AG04449 (cell line): ENCODE results near the gene TRIO.

Experiments used
- CTCF ChIA-PET: fragments of 350-600 bp; formaldehyde crosslinking; extraction: SDS; loops from one replicate; lab custom pipeline; 2021; ENCODE audit warnings: antibody characterized with exemption; lab: Yijun Ruan, JAX
- POLR2A ChIA-PET: fragments of 400-600, 350-600 bp; formaldehyde crosslinking; extraction: SDS; loops from one replicate; lab custom pipeline; 2020; ENCODE audit warnings: antibody characterized with exemption, inconsistent platforms; lab: Yijun Ruan, JAX
- DNase-seq: peaks from one replicate; pipeline ENCODE4 v3.0.0-alpha.2; 2010; ENCODE audit warnings: low read depth, low spot score
- H3K4me3 ChIP-seq: 2 replicates; pipeline ENCODE4 v1.5.1; 2011; ENCODE audit warnings: low read depth, mild to moderate bottlenecking, control low read depth, low read length
- TF ChIP-seq, protein P1 (sequence below): IDR thresholded peaks from one replicate; pipeline ENCODE4 v1.5.1; 2011; ENCODE audit warnings: mild to moderate bottlenecking, moderate library complexity, low read length, control low read depth, inconsistent platforms; ENCODE audit not compliant: insufficient read depth; ENCODE audit errors: missing control alignments

The TRIO gene

DNA sequence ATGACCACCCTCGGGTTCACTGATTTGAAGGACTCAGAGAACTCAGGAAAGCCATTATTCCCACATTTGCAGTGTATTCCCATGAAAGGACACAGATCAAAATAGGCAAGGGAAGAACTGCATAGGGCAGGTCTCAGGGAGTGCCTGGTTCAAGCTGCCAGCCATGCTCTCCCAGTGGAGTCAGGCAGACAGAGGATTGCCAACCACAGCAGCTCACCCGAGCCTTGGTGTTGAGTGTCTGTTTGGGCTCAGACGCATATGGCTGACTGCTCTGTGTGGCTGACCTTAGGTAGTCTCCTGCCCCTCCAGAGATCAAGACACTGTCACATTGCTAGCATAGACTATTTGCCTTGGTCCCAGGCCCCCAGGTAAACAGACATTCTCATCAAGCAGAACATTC lies 322.6 kb downstream of the TRIO start:
- H3K4me3 ChIP-seq, result no peak overlapping the region
- TF ChIP-seq, protein P1, sequence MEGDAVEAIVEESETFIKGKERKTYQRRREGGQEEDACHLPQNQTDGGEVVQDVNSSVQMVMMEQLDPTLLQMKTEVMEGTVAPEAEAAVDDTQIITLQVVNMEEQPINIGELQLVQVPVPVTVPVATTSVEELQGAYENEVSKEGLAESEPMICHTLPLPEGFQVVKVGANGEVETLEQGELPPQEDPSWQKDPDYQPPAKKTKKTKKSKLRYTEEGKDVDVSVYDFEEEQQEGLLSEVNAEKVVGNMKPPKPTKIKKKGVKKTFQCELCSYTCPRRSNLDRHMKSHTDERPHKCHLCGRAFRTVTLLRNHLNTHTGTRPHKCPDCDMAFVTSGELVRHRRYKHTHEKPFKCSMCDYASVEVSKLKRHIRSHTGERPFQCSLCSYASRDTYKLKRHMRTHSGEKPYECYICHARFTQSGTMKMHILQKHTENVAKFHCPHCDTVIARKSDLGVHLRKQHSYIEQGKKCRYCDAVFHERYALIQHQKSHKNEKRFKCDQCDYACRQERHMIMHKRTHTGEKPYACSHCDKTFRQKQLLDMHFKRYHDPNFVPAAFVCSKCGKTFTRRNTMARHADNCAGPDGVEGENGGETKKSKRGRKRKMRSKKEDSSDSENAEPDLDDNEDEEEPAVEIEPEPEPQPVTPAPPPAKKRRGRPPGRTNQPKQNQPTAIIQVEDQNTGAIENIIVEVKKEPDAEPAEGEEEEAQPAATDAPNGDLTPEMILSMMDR, result no peak
- ChIA-PET POLR2A (no interaction called here), CTCF (interaction anchor here (1.1 to 2.6 kb wide), 3 partner anchors 25 to 183 kb away, joined by 3 to 8 read pairs (median 3); no protein-coding TSS in a partner anchor)
- DNase-seq, result no peak

DNA sequence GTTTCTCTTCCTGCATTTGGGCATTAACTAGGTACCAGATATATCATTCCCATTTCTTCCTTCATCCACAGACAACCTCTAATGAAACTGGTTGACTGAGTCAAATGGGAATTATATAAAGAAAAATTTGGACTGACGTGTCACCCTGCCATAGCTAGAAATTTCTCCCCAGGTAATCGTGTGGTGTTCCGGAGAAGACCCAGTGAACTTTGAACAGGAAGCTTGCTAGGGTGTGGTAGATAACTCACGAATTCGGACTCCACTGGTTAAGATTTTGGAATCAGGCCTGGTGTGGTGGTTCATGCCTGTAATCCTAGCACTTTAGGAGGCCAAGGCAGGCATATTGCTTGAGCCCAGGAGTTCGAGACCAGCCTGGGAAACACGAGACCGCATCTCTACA lies 324.1 kb downstream of the TRIO start:
- no peak for DNase-seq
- CTCF ChIA-PET, result interaction anchor here (0.9 to 2.6 kb wide), 3 partner anchors 11 to 182 kb away, joined by 3 to 8 read pairs (median 3); no protein-coding TSS in a partner anchor
- POLR2A ChIA-PET, result interaction anchor here (0.6 kb wide), 1 partner anchor 12 kb away, joined by 3 read pairs; no protein-coding TSS in a partner anchor
- TF ChIP-seq, protein P1, result no peak
- no peak overlapping the region for H3K4me3 ChIP-seq

DNA sequence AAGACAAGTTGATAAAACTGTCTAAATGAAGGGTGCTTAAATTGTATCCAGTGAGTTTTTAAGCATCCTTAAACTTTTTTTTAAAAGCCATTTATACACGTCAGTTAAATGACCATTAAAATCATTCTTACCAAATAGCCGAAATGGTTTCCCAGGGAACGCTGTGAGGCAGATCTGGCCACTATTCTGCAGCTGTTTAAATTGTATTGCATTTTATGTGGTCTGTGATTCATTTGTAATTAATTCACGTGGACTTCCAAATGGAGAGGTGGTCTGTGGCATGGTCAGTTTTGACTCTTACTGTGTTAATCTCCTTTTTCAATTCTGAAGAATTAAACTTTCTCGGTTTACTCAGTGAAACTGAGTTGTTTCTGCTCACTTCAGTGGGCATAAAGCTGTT lies 324.7 kb downstream of the TRIO start:
- TF ChIP-seq, protein P1, result no peak
- H3K4me3 ChIP-seq, result no peak overlapping the region
- CTCF ChIA-PET, result interaction anchor here (0.9 to 2.6 kb wide), 3 partner anchors 10 to 181 kb away, joined by 3 to 8 read pairs (median 3); no protein-coding TSS in a partner anchor
- POLR2A ChIA-PET, result no interaction called here
- DNase-seq, result no peak

DNA sequence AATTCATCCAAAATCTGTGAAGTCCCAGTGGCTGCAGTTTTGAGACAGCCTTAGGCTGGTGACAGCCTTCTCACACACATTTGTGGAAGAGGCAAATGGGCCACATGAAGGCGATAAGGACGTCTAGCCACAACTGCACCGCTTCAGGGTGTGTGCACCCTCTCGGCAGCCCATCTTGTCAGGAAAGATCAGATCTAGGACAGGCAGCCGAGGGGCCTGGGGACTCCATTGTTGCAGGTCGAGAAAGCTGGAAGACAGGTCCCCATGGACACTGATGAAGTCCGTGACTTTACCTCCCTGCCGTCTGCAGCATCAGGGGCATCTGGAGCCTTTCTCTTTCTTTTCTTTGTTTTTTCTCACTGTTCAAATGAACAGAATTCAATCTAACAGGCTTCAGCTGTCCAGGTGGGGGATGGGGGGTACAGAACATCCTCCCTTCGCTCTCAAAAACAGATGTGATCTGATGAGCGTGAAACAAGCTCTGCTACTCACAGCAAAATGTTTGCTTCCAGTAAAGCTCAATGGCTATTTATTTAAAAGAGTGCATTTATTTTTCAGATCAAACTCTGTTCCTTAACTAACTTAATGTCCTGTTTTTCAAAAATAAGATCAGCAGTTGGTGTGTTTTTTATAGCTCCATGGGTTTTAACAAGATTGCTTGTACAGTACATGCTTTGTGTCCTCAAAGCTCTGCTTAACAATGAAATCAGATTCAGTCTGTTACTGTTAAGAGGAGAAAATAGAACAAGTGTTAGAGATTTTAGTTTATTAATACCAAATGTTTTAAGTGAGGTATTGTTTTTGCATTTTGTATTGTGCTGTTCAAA lies 326.6 kb downstream of the TRIO start:
- H3K4me3 ChIP-seq, result no peak overlapping the region
- DNase-seq, result no peak
- CTCF ChIA-PET, result interaction anchor here (2.3 kb wide), 1 partner anchor 70 kb away, joined by 12 read pairs; no protein-coding TSS in a partner anchor
- TF ChIP-seq, protein P1, result no peak
- POLR2A ChIA-PET, result no interaction called here

DNA sequence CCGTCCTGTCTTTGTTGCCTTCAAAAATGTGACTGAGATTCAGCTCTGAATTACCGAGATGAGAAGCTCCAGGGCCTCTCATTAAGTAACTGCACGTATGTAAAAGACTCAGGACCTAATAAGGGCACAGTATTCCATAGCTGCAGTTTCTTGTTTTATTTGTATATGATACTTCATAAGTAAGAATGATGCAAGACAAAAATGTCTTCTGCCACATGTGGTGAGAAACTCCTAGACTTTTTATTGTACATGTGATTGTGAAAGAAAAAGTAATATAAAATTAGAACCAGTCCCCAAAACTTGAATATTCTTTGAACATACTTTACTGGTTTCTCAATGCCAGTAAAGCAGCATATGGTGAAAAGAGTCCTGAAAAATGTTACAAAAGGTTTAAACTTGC lies 328.4 kb downstream of the TRIO start:
- CTCF ChIA-PET, result interaction anchor here (1.0 to 2.3 kb wide), 5 partner anchors 8 to 74 kb away, joined by 3 to 12 read pairs (median 3); no protein-coding TSS in a partner anchor
- TF ChIP-seq, protein P1, result no peak
- DNase-seq, result no peak
- POLR2A ChIA-PET, result no interaction called here
- no peak overlapping the region for H3K4me3 ChIP-seq

DNA sequence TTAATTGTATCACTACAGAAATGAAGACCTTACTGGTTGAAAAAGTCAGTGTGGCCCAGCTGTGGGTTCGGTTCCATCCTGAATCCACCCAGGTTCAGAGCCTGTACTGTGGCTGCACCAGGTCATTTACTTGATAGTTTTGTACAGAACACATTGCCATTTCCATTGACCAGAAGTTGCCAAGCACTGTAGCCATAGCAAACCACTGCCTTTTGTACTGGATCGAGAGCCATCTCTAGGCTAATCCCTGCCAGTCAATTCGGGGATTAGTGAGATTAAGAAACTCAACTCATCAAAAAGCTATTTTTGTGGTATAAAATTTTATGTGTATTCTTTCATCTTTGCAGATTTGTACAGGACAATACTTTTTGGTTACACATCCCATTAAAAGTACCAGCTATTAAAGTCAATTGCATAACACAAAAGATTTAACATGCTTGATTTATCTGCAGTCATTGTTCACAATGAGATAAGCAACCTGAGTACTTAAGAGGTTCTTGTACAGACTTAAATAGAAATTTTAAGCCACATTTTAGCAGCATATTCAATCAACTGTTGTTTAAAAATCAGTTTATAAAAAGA lies 329.9 kb downstream of the TRIO start:
- H3K4me3 ChIP-seq, result no peak overlapping the region
- TF ChIP-seq, protein P1, result no peak
- POLR2A ChIA-PET, result no interaction called here
- no peak for DNase-seq
- CTCF ChIA-PET, result interaction anchor here (1.2 kb wide), 1 partner anchor 176 kb away, joined by 3 read pairs; no protein-coding TSS in a partner anchor
